Epithelial cell of prostate (primary cell): Measurements from ENCODE around the gene PRSS22.
A peak's percentile ranks its signal among the peaks of the same experiment; 100 is the strongest.
"Not testable (repeated sequence)": the region's sequence is repeated elsewhere in the genome, so short reads cannot be mapped to it uniquely, and the experiment has no call there.

Source experiments
- DNase-seq: peaks from one replicate; pipeline ENCODE4 v3.0.0-alpha.2; 2011; ENCODE audit warnings: low read depth, low spot score
- H3K27ac ChIP-seq: fragments of 450-650 bp; 2 replicates; pipeline ENCODE4 v1.5.1; 2017; ENCODE audit warnings: mild to moderate bottlenecking

Gene PRSS22, protein sequence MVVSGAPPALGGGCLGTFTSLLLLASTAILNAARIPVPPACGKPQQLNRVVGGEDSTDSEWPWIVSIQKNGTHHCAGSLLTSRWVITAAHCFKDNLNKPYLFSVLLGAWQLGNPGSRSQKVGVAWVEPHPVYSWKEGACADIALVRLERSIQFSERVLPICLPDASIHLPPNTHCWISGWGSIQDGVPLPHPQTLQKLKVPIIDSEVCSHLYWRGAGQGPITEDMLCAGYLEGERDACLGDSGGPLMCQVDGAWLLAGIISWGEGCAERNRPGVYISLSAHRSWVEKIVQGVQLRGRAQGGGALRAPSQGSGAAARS

DNA sequence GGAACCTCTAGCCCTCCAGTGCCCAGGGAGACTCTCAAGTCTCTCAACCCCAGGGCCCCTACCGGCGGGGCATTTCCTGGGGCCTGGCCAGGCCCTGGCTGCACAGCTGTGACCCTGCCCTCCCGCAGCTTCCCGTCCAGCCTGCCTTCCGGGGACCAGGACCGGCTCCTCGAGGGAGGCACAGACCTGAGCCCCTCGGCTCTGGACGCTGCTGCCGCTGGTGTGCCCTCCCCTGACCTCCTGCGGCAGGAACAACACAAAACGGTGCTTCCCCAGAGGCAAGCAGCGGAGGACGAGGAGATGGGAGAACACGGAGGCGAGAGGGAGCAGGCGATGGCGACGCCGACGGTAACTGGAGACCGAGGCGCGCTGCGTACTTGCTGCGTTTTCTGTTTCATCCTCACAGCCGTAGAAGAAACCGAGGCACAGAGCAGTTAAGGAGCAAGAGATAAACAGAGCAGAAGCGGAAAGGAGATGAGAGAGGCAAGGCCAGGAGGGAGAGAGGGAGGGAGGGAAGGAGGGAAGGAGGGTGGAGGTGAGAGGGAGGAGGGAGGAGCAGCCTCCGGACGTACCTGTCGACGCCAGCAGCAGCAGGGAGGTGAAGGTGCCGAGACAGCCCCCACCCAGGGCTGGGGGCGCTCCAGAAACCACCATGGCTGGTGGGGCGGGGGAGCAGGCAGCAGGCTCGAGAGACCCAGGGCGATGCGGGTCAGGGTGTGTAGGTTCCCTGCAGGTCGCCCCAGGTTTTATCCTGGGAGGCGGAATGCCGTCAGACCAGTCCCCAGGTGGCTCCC, at the start of gene PRSS22:
PRSS22 (minus strand) TSS at position 720 of the 794 bp plus-strand sequence; CDS start at position 654, 66 bp downstream.
- H3K27ac ChIP-seq = peak within 1 kb of the TSS; percentile 74
- DNase-seq = no peak

DNA sequence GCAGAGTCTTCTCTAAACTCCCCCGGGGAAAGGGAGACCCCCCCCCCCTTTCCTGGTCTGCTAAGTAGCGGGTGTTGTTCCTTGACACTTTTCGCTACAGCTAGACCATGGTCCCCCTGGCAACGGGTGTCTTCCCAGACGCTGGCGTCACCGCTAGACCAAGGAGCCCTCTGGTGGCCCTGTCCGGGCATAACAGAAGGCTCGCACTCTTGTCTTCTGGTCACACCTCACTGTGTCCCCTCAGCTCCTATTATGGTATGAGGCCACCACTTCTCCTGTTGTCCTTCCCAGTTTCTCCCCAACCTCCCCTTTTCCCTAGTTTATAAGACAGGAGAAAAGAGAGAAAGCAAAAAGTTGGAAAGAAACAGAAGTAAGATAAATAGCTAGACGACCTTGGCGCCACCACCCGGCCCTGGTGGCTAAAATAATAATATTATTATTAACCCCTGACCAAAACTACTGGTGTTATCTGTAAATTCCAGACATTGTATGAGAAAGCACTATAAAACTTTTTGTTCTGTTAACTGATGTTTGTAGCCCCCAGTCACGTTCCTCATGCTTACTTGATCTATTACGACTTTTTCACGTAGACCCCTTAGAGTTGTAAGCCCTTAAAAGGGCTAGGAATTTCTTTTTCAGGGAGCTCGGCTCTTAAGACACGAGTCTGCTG, 49.2 kb upstream of the PRSS22 start:
- H3K27ac ChIP-seq, DNase-seq: not testable (repeated sequence)

DNA sequence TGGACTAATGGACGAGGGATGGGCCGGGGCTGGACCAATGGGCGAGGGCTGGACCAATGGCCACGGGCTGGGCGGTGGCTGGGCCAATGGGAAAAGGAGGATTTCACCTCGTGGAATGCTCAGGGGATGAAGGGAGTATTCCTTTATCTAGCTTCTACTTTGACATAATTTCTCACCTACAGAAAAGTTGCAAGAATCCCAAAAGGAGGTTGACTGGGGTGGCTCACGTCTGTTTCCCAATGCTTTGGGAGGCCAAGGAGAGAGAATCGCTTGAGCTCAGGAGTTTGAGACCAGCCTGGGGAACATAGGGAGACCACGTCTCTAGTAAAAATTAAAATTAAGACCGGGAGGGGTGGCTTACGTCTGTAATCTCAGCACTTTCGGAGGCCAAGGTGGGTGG, 48.0 kb upstream of the PRSS22 start:
- H3K27ac ChIP-seq = peak overlapping the region; percentile 27
- DNase-seq = no peak

DNA sequence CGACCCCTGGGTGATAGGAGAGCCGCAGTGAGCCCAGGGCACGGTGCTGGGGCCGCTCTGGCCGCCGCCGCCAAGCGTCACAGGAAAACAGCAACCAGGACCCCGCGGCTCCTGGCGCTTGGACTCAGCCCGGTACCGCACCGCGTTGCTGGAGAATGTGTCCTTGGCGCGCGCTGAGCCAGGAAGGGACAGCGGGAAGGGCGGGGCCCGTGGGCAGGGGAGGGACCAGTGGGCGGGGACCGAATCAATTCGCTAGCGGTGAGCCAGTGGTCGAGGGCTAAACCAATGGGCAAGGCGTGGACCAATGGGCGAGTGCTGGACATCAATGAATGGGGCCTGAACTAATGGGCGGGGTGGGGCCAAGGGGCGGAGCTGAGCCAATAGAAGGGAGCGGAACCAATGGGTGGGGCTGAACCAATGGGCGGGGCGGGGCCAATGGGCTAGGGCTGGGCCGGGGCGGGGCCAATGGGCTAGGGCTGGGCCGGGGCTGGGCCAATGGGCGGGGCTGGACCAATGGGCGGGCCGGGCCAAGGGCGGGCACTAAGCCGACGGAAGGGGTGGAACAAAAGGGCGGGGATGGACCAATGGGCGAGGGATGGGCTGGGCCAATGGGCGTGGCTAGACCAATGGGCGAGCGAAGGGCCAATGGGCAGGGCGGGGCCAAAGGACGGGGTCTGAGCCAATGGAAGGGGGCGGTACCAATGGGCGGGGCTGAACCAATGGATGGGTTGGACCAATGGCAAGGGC, 47.4 kb upstream of the PRSS22 start:
- peak; percentile 98 for DNase-seq
- peak overlapping the region; percentile 81 for H3K27ac ChIP-seq

DNA sequence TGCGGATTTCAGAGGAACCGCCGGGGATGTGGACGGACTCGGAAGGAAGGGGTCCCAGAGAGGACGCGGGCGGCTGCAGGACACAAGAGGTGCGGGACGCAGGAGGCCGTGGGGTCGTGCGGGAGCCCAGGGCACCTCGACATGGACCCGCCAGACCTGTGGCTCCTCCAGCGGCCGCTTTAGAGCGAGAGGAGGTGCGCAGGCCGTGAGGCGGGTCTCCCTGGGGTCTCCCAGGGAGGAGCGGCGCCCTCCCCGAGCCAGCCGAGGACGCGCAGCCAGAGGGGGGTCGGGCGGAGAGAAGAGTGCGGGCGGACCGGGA, 46.9 kb upstream of the PRSS22 start:
- peak overlapping the region; percentile 81 for H3K27ac ChIP-seq
- no peak for DNase-seq

GRCh38 chr16:2904100-2904921, 46.3 kb upstream of the PRSS22 start:
- peak overlapping the region; percentile 81 for H3K27ac ChIP-seq
- no peak for DNase-seq

- no peak overlapping the region for H3K27ac ChIP-seq
- DNase-seq = no peak
These were observed 44.6 kb upstream of the PRSS22 start for GRCh38 chr16:2902337-2903130.

- no peak overlapping the region for H3K27ac ChIP-seq
- no peak for DNase-seq
These were observed 42.6 kb upstream of the PRSS22 start for GRCh38 chr16:2900526-2901075.

DNA sequence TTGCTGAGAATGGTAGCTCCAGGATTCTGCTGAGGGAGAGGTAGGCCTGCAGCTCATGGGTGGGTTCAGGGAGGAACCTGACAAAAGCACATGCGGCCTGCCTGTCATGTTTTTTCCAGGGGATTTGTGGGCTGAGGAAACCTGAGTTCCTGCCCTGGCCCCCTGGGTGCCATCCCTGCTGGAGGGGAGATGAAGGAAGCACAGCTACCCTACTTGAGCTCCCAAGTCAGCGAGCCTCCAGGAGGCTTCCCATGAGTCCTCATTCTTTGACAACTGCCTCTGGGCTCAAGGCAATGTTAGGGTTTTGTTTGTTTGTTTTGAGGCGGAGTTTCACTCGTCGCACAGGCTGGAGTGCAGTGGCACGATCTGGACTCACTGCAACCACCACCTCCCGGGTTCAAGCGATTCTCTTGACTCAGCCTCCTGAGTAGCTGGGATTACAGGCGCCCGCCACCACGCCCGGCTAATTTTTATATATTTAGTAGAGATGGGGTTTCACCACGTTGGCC, 41.6 kb upstream of the PRSS22 start:
- H3K27ac ChIP-seq = no peak overlapping the region
- DNase-seq = no peak

- no peak for DNase-seq
- no peak overlapping the region for H3K27ac ChIP-seq
These were observed 41.0 kb upstream of the PRSS22 start for GRCh38 chr16:2898831-2899563.

DNA sequence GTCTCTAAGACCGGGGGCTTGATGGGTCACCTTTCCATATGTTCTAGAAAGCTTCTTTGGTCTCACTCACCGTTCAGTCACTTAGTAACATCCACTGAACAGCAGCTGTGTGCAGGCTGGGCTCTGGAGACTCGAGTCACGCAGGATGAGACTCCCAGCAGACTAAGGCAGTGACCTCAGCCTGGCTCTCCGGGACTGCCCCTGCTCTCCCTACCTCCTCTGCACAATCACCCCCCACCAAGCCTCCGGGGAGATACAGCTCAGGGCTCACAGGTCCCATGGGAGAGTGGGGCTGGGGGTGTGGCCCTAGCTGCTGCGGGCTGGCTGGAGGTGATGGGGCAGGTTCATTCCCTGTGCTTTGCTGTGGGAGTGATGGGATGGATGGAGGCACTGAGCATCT, 39.1 kb upstream of the PRSS22 start:
- DNase-seq = no peak
- no peak overlapping the region for H3K27ac ChIP-seq

GRCh38 chr16:2896480-2897010, 38.6 kb upstream of the PRSS22 start:
- no peak for DNase-seq
- H3K27ac ChIP-seq = no peak overlapping the region

- no peak for DNase-seq
These were observed 37.8 kb upstream of the PRSS22 start for GRCh38 chr16:2895813-2896212.

GRCh38 chr16:2894231-2894630, 36.3 kb upstream of the PRSS22 start:
- no peak for DNase-seq
- no peak overlapping the region for H3K27ac ChIP-seq

More at GRCh38 chr16:2895813-2896212, 37.8 kb upstream of the PRSS22 start:
- no peak overlapping the region for H3K27ac ChIP-seq

GRCh38 chr16:2884041-2884451, 26.1 kb upstream of the PRSS22 start:
- DNase-seq = no peak
- H3K27ac ChIP-seq = no peak overlapping the region

DNA sequence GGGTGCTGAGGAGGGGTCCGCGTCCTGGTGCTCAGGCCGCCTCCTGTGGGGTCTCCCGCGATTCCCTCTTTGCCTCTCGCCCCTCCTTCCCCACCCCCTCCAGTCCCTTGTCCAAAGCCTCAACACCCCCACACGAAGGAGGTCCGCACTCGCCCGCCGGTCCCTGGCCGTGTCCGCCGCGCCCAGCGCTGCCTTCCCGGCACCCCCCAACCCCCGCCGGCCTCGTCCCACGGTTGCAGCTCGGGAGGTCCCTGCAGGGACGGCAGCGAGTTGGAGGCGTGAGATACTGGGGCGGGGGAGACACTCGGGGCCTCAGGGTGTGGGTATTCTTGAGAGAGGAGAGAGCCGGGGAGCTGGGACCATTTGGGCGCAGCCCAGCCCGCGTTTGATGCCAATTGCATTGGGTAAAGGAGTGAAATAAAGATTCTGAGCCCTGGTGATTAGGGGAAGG, 25.5 kb upstream of the PRSS22 start:
- H3K27ac ChIP-seq = peak overlapping the region; percentile 63
- DNase-seq = no peak
